ENCODE data around the gene FFAR4. TPM values are rescaled to one million over a fixed set of nuclear protein-coding genes. Genes with fewer than 3 reads are reported as not detected.

The FFAR4 gene
- total RNA-seq, 1 donor from 2014 or later: 4.9 TPM

DNA sequence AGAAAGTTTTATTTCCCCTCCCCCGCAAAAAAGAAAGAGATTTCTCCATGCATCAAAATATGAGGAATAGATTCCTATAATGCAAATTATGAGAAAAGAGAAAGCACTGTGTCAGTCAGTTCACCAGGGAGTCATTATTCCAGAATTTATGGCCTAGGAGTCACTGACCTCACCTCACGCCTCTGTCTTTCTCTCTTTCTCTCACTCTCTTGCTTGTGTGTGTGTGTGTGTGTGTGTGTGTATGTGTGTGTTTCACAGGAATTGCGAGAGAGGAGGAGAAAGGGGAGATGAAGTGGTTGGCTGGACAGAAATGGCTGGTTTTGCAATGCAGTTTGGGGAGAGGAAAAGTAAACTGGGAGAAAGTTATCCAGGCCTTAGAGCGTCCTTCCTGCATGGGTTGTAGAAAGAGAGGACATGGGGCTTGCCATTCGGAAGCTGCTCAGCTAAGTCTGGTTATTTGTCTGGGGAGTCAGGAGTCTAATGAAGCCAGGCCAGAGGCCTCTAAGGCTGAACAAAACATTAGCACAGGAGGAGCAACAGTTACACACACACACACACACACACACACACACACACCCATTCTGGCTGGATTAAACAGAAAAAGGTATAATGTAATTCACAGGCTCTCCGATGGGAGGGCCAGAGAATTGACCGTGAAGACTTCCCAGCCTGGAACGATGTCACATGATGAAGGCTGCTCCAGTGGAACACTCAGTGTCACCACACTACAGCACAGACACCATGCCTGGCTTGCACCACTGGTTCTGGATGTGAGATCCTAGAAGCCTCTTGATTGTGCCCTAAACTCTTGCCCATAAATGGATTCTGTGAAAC lies 12.8 kb upstream of the FFAR4 start:
- intact Hi-C loops (cut with DNase I): loop anchor here (10.0 kb wide), 1 partner anchor 121 kb away; no protein-coding TSS in a partner anchor
- DNase-seq (no peak), ATAC-seq (no peak)
- H3K36me3 ChIP-seq: no peaks in the 10 kb centered on the region
- no peaks in the 10 kb centered on the region for H3K9me3 ChIP-seq
- H3K4me1 ChIP-seq: no peaks in the 10 kb centered on the region
- TF ChIP-seq, protein P1, sequence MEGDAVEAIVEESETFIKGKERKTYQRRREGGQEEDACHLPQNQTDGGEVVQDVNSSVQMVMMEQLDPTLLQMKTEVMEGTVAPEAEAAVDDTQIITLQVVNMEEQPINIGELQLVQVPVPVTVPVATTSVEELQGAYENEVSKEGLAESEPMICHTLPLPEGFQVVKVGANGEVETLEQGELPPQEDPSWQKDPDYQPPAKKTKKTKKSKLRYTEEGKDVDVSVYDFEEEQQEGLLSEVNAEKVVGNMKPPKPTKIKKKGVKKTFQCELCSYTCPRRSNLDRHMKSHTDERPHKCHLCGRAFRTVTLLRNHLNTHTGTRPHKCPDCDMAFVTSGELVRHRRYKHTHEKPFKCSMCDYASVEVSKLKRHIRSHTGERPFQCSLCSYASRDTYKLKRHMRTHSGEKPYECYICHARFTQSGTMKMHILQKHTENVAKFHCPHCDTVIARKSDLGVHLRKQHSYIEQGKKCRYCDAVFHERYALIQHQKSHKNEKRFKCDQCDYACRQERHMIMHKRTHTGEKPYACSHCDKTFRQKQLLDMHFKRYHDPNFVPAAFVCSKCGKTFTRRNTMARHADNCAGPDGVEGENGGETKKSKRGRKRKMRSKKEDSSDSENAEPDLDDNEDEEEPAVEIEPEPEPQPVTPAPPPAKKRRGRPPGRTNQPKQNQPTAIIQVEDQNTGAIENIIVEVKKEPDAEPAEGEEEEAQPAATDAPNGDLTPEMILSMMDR (IDR thresholded peaks at IDR 0.05): no peak
- H3K4me3 ChIP-seq: no peak overlapping the region
- no peaks in the 10 kb centered on the region for H3K27me3 ChIP-seq
- H3K27ac ChIP-seq: no peak overlapping the region

DNA sequence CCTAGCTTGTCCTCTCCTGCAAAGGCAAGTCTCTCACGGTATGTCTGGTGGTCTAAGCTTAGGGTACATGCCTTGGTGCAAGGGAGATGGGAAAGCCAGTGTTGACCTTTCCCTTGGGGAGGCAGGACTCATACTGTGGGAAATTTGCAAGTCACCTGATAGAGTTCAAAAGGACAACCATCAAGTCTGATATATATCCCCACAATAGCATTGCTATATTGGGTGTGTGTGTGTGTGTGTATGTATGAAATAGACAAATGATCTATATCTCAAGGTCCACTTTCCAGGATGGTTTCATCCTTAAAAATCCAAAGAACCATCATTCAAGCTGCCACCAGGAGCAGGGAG lies 12.2 kb upstream of the FFAR4 start:
- intact Hi-C loops (cut with DNase I): loop anchor here (10.0 kb wide), 1 partner anchor 121 kb away; no protein-coding TSS in a partner anchor
- Histone ChIP-seq H3K9me3 (no peaks in the 10 kb centered on the region), H3K27me3 (no peaks in the 10 kb centered on the region), H3K36me3 (no peaks in the 10 kb centered on the region), H3K4me3 (no peak overlapping the region), H3K4me1 (no peaks in the 10 kb centered on the region), H3K27ac (no peak overlapping the region)
- TF ChIP-seq, protein P1 (IDR thresholded peaks at IDR 0.05): no peak
- ATAC-seq: no peak
- no peak for DNase-seq

DNA sequence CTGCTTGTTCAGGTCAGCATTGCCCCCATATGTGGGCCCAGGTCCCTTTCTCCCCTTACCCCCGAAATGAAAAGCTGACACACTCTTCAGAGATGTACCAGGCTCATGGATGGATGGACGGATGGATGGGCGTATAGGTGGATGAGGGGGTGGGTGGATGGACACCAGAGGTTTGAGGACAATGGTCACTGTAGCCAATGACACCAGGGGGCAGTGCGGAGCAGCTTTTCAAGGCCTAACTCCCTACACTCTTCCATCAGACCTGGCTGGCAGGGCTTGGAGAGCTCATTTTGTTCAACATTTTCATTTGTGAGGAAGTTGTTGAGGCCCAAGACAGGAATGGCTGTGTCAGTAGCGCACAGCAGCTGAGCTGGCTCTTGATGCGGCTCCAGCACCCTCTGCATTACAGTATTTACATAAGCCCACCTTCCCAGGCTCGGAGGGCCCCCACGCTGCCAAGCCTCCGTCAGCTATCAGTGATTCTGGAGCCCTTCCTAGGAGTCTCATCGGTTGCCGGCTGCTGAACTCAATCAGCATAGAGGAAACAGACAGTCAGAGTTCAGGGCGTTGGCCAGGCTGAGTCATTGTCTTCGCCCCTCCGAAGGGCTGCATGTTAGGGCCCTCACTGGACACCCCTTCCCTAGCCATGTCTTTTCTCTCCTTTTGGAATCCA lies 11.6 kb upstream of the FFAR4 start:
- DNase-seq (peak; percentile 86), ATAC-seq (peak; percentile 91)
- no peaks in the 10 kb centered on the region for H3K4me1 ChIP-seq
- no peak overlapping the region for H3K27ac ChIP-seq
- H3K27me3 ChIP-seq: no peaks in the 10 kb centered on the region
- TF ChIP-seq, protein P1 (IDR thresholded peaks at IDR 0.05): peak; percentile 69
- no peak overlapping the region for H3K4me3 ChIP-seq
- no peaks in the 10 kb centered on the region for H3K9me3 ChIP-seq
- intact Hi-C loops (cut with DNase I): loop anchor here (10.0 kb wide), 1 partner anchor 120 kb away; no protein-coding TSS in a partner anchor
- H3K36me3 ChIP-seq: no peaks in the 10 kb centered on the region

DNA sequence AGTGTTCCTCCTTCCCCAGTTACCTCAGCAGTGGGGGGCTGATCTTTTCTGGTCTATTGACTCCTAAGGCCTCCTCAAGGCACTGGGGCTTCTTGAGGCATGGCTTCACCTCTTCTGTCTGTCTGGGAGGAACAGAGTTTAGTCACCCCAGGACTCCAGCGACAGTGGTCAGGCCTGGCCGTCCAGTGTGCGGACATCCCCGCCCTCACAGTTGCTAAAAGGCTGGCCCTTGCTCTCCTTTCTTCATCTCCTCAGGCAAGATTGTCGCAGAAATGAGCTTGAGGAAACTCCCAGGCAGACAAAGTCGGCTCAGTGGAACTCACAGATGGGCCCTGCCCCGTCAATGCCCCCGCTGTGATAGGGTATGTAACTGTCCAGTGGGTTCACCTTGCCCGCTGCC lies 7.0 kb upstream of the FFAR4 start:
- intact Hi-C loops (cut with DNase I): loop anchor here (10.0 kb wide), 1 partner anchor 115 kb away; no protein-coding TSS in a partner anchor
- Histone ChIP-seq H3K36me3 (no peaks in the 10 kb centered on the region), H3K4me3 (no peak overlapping the region), H3K9me3 (no peaks in the 10 kb centered on the region), H3K4me1 (no peaks in the 10 kb centered on the region), H3K27ac (no peak overlapping the region), H3K27me3 (no peaks in the 10 kb centered on the region)
- TF ChIP-seq, protein P1 (IDR thresholded peaks at IDR 0.05): no peak
- DNase-seq: peak; percentile 72
- ATAC-seq: peak; percentile 75

DNA sequence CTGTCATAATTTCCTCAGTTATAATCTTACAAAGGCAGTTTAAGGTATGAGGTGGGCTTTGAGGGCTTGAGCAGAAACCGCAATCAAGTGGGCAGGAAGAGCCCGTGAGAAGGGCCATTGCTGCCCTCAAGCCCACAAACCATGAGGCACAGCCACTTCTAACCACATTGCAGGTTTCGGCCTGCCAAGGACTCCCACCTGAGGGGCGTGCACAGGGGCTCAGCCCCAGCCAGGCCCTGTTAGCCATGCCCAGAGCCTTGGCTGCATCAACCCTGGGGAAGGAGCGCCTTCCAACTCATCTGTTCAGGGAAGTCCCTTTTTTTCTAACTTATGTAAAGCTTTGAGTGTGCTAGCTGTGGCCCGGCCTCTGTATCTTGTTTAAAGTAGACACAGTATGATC lies 5.9 kb upstream of the FFAR4 start:
- ATAC-seq (no peak), DNase-seq (no peak)
- Histone ChIP-seq H3K4me3 (no peak overlapping the region), H3K9me3 (no peaks in the 10 kb centered on the region), H3K4me1 (no peaks in the 10 kb centered on the region), H3K27me3 (no peaks in the 10 kb centered on the region), H3K27ac (no peak overlapping the region), H3K36me3 (no peaks in the 10 kb centered on the region)
- TF ChIP-seq, protein P1 (IDR thresholded peaks at IDR 0.05): no peak
- intact Hi-C loops (cut with DNase I): no loop called here
